Retina (tissue), 1 donor: Measurements from ENCODE around the gene SCYGR7.

Experiments used
- DNase-seq: peaks from one replicate; pipeline ENCODE4 v3.0.0-alpha.2; 2016

SCYGR7 gene

GRCh38 chr2:227759411-227760118, 31.4 kb downstream of the SCYGR7 start:
- peak; percentile 29 for DNase-seq

GRCh38 chr2:227761740-227762476, 33.8 kb downstream of the SCYGR7 start:
- DNase-seq, result no peak

DNA sequence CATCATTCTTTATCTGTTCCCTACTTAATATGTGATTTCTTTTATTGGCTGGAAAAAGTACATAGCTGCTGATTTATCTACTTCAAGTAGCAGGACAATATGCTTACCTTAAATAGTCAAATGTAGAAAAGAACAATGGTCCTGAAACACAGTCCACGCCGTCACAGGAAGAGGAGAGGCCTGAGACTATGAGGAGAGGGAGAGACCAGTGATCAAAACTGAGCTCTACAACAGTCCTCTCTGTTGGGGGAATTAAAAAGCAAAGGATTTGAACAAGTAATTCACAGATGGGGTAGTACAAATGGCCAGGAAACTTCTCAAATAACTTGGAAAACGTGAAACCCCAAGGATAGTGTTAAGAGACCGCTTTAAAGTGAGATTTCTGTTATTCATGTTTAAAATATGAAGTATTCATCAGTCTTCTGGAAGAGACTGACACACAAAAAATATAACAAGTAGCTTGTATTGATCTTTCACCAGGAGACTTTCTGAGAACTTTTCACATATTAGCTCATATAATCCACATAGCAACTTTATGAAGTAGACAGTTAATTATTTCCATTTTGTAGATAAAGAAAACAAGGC, 37.7 kb downstream of the SCYGR7 start:
- no peak for DNase-seq

GRCh38 chr2:227766373-227766883, 38.3 kb downstream of the SCYGR7 start:
- DNase-seq, result peak; percentile 84

DNA sequence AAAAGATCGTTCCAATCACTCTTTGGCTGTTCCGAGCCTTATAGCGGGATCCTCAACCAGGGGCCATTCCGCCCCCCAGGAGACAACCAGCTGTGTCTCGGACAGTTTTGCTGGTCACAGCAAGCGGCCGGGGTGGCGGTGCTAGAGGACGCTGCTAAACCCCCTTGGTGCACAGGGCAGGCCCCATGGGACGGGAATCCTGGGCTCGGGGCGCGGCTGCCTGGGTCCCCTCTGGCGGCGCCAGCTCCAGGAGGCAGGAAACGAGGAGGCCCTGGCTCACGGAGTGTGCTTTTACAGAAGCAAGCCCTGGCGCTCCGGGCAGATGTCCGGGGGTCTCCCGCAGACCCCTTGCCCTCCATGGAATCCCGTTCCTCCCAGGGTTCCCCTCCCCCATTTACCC, 39.7 kb downstream of the SCYGR7 start:
- DNase-seq, result no peak

DNA sequence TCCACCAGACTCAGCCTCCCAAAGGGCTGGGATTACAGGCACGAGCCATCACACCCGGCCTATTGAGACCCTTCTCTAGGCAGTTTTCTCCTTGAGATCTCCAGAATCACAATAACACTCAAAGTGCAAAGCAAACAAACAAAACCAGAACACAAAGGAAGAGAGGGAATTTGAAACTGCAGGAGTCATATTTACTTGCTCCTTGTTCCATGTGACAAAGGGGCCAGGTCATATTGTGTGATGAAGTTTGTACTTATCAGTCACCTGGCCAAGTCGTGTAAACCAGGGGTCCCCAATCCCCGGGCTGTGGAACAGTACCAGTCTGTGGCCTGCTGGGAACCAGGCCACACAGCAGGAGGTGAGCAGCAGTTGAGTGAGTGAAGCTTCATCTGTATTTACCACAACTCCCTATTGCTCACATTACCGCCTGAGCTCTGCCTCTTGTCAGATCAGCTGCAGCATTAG, 44.1 kb downstream of the SCYGR7 start:
- no peak for DNase-seq

GRCh38 chr2:227772932-227773331, 44.8 kb downstream of the SCYGR7 start:
- DNase-seq, result no peak

- DNase-seq, result no peak
These were observed 46.0 kb downstream of the SCYGR7 start for GRCh38 chr2:227774011-227774624.

DNA sequence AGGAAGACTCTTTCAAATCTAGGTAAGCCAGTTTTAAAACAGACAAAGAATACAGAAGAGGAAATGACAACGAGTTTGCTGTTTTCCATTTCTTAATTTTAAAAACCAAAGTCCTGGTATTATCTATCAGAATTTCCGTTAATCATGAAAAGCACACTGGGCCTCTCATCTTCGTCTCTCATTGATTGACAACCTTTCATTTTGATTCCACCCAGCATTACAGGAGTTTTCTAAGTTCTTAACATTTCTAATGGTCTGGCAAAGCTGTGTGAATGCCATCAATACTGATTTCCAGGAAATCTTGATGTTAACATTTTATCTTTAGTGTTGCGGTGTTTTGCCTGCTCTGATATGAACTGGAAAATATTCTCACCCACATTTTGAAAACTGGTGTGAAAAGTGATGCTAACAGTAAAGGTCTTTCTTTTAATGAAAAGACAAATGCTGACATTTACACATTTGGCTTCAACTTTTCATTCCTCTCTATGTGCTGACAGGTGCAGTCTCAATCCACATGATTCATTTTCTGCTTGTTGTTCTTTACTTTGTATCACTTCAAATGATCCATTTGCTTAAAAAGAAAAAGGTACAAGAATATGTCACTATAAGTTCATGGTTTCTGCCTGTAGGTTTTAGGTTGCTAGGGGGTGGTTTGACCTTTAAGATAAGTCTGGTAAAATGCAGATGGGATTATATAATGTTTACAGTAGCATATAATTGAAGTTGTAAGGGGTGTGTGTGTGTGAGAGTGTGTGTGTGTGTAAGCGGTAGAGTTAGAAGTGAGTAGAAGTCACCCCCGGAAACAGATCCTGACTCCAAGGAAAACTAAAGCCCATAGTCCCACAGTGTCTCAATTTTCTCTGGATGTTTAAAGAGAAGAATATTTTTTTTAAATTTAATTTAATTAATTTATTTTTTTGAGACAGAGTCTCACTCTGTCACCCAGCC, 47.0 kb downstream of the SCYGR7 start:
- no peak for DNase-seq
